Stimulated activated CD8-positive, alpha-beta memory T cell treated with anti-CD3 and anti-CD28 coated beads, Interleukin-15, amount 100 ng/mL, for 48 hours (primary cell): ENCODE data around the gene PRKG1.
"Not testable (repeated sequence)": the region's sequence is repeated elsewhere in the genome, so short reads cannot be mapped to it uniquely, and the experiment has no call there.

ENCODE experiments used
- DNase-seq, 2 donors: peaks; one replicate each; pipeline ENCODE4 v3.0.0-alpha.2; 2020; ENCODE audit warnings: low read depth in 2 of 2

PRKG1 gene

GRCh38 chr10:52004342-52004949, 930.2 kb downstream of the PRKG1 start:
- no peak for DNase-seq

DNA sequence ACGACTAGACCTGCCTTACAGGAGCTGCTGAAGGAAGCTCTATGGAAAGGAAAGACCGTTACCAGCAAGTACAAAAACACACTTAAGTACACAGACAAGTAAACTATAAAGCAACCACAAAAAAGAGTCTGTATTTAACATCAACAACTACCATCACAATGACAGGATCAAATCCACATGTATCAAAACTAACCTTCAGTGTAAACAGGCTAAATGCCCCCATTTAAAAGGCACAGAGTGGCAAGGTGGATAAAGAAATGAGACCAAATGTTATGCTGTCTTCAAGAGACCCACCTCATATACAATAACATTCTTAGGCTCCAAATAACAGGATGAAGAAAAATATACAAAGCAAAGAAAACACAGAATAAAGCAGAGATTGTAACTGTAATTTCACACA, 932.8 kb downstream of the PRKG1 start:
- no peak for DNase-seq

DNA sequence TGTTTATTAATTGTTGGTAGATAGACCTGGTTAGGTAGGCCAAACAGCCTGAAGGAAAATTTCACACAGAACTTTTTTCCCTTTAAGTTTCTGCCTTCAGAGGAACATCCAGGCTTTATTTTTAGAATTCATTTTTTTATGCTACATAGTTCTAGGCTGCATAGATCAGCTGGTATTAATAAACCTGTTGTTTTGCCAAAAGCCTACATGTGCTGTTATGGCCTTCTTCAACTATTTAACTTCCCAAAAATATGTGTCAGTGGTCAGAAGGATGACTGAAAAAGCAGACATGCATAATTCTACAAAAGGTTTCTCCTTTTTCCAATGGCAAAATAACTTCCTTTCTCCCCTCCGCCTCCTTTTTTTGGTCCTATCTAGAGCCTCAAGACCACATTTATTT, 936.8 kb downstream of the PRKG1 start:
- DNase-seq, result no peak

- DNase-seq, result no peak
These were observed 944.8 kb downstream of the PRKG1 start for GRCh38 chr10:52019077-52019555.

DNA sequence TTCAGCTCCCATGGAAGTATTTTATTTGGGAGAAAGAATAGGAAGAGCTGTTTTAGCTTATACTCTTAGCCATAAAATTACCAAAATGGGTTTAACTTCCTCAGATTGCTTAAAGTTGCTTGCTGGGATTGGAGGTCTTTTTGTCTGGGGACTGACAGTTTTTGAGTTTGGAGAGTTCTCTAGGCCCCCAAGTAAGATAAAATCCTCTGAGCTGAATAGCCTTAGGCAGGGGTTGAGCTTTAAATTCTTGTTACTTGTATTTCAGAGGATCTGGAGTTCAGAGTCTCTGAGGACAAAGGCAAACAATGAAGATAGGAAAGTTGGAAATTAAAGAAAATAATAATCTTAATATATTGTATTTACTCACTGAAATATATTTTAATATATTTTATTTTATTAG, 945.4 kb downstream of the PRKG1 start:
- no peak for DNase-seq

- no peak for DNase-seq
These were observed 945.9 kb downstream of the PRKG1 start for GRCh38 chr10:52020173-52020572.

- no peak for DNase-seq
These were observed 946.4 kb downstream of the PRKG1 start for GRCh38 chr10:52020702-52021101.

GRCh38 chr10:52027055-52027705, 952.9 kb downstream of the PRKG1 start:
- DNase-seq, result no peak

DNA sequence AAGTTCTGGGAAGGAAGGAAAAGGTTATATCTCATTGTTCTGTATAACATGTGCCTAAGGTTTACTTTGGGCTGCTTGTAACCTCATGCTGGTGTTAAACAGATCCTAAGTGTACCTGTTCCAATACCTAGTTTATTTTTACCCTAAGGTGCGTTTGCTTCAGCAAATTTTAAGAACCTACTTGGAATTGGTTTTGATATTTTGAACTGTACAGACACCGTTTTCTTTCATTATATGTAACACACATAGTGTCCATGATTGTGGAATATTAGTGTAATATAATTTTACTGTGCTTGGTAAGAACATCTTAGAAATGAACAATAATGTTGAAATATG, 954.2 kb downstream of the PRKG1 start:
- DNase-seq, result no peak

DNA sequence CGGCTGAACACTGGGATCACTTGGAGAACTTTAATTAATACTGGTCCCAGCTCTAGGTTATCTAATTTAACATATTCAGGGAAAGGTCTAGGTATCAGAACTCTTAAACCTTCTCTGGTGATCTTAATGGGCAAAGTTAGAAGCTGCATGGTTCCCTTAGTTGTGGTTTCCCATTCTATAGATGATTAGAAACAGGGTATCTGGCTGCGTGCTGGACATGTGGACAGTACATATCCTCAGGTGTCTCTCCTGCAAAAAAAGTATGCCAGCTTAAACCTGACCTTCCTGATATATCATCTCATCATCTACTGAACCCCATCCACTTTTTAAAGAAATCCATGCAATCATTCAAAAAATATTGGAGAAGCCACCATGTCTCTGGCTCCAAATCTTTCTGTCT, 955.3 kb downstream of the PRKG1 start:
- no peak for DNase-seq

DNA sequence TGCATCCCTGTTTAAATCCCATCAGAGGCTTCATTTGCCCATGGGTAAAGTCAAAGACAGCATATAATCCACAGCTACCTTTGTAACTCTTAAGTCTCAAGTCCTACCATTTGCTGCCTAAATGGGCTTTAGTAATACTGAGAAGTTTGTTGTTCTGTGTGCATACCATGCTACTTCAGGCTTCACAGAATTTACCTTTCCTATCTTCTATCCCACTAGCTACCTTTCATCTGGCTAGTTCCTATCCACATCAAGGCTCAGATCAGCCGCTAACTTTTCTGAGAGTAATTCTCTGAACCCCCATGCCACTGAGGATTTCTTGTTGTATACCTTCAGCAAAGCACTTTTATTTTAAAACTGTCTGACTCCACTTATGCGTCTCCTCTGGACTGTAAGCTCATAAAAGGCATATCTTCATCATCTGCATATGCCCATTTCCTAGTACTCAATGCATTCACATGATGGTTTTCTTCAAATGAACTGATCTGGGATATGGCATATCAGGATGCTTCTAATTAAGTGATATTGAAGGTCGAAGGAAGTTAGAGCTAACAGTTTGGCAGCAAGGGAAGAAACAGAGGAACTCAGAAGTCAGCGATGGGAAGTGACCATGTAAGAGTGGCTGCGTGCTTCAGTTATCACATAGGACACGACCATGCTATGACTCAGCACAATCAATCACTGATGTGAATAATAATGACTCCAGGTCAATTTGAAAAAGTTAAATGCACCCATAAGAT, 955.9 kb downstream of the PRKG1 start:
- DNase-seq, result no peak

DNA sequence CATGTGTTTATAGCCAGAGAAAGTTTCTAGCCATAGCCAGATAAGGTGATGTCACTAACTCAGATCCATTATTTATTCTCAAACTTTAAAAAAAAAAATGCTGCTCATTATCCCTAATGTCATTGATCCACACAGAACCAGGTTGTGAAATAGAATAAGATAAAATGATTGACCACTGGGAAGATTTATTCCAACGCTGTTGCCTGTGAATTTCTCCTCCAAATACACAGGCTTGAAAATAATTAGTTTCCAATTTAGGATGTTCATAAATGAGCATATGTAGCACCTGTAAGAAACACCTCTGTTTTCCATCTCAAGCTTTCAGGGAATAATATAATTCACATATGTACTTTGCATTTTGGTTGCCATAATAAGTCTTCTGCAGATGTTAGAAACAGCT, 956.7 kb downstream of the PRKG1 start:
- DNase-seq, result no peak

DNA sequence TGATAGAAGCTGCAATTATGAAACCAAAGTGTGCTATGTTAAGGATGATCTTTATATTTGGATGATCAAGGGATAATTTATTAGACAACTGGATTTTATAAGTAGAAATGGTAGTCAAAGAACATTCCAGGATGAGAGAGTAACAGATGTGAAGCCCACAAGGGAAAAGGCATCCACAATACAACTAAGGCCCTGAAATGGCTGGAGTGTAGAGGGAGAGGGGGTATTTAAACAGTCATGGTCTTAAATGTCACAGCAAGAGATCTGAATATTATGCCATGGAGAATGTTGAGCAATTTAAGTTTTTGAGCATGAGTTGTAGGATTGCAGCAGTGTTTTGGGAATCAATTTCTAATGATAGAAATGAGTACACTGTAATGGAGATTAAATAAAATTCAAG, 957.5 kb downstream of the PRKG1 start:
- DNase-seq, result no peak

DNA sequence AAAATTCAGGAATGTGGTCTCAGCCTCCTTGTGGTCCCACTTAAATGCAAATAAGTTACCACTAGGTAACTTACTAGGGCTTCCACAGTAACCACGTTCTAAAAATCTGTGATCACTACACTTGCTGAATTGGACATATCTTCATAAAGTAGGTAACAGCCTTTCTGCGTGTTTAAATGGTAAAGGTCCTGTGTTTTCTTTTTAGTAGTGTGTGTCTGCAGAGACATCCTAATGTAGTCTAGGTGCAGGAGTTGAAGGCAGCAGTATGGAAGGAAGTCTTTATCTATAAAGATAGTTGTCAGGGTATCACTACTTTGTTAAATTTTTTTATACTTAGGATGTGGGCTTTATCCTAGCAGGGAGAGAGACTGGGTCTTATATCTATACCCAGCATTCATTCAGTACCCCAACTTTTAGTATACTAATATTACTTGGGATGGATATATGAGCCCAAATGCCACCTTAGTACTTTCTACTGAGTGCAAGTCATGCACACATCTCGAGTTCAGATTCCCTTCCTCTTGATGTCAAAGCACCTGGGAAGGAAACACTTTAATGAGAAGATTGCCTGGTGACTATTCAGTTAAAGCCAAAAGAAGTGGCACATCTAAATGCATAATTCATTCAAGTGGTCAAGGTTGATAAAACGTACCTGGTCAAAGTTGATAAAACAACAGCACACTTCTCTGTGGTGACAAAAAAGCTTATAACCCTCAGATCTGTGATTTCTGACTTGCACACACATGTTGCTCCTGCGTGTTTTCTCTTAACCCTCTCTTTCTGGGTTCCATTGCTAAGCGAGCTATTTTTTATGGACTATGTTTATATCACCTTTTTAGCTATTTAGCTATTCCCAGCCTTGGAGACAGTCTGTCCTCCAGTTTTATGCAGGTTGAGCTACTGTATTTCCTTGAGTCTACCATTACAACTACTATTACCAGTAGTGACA, 958.7 kb downstream of the PRKG1 start:
- no peak for DNase-seq

- DNase-seq, result not testable (repeated sequence)
These were observed 964.9 kb downstream of the PRKG1 start for GRCh38 chr10:52039002-52039793.

GRCh38 chr10:52040486-52040885, 966.2 kb downstream of the PRKG1 start:
- DNase-seq, result no peak

- DNase-seq, result no peak
These were observed 969.5 kb downstream of the PRKG1 start for GRCh38 chr10:52043811-52044210.

GRCh38 chr10:52048051-52048450, 973.8 kb downstream of the PRKG1 start:
- DNase-seq, result no peak

GRCh38 chr10:52050429-52051047, 976.3 kb downstream of the PRKG1 start:
- no peak for DNase-seq

GRCh38 chr10:52053497-52053896, 979.2 kb downstream of the PRKG1 start:
- DNase-seq, result no peak

GRCh38 chr10:52056291-52056690, 982.0 kb downstream of the PRKG1 start:
- no peak for DNase-seq
